GM20000 (cell line): ENCODE results near the gene PNMA8B.

Source experiments
- DNase-seq: peaks from one replicate; pipeline ENCODE4 v3.0.0; 2012; ENCODE audit warnings: low spot score
- TF ChIP-seq, protein P1 (sequence below): IDR thresholded peaks from 2 replicates; pipeline ENCODE4 v1.5.1; 2012; ENCODE audit warnings: mild to moderate bottlenecking, control low read depth; ENCODE audit errors: extremely low read depth, missing control alignments

PNMA8B gene

DNA sequence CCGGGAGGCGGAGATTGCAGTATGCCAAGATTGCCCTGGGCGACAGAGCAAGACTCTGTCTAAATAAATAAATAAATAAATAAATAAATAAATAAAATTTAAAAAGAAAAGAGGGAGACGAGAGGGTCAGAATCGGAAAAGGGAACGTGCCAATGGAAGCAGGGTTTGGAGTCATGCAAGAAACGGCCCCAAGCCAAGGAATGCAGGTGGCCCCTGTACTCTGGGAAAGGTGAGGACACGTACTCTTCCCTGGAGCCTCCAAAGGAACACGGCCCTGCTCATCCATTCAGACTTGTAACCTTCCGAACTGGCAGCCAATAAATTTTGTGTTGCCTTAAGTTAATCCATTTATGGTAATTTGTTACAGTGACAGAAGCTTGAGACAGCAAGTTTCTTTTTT is 47.1 kb downstream of the PNMA8B start:
- DNase-seq, result no peak
- TF ChIP-seq, protein P1, sequence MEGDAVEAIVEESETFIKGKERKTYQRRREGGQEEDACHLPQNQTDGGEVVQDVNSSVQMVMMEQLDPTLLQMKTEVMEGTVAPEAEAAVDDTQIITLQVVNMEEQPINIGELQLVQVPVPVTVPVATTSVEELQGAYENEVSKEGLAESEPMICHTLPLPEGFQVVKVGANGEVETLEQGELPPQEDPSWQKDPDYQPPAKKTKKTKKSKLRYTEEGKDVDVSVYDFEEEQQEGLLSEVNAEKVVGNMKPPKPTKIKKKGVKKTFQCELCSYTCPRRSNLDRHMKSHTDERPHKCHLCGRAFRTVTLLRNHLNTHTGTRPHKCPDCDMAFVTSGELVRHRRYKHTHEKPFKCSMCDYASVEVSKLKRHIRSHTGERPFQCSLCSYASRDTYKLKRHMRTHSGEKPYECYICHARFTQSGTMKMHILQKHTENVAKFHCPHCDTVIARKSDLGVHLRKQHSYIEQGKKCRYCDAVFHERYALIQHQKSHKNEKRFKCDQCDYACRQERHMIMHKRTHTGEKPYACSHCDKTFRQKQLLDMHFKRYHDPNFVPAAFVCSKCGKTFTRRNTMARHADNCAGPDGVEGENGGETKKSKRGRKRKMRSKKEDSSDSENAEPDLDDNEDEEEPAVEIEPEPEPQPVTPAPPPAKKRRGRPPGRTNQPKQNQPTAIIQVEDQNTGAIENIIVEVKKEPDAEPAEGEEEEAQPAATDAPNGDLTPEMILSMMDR, result no peak

GRCh38 chr19:46447824-46448223 is 47.8 kb downstream of the PNMA8B start:
- DNase-seq, result no peak

DNA sequence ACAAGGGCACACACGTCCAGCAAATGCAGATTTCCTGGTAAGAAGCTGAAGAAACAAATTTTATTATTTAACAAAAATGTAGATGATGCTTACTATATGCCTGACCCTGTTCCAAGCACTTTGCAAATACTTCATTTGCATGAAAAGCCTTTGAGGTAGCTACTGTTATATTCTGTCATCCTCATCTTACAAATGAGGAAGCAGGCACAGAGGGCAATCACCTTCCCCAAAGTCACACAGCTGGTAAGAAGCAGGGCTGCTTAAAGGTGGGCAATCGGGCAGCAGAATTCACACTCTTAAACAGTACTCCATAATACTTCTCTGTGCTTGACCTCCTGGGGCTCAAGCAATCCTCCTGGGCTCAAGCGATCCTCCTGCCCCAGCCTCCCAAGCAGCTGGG is 48.7 kb downstream of the PNMA8B start:
- TF ChIP-seq, protein P1, result no peak
- DNase-seq, result no peak

More at GRCh38 chr19:46447824-46448223, 47.8 kb downstream of the PNMA8B start:
- TF ChIP-seq, protein P1, result no peak

GRCh38 chr19:46446021-46446420 is 49.6 kb downstream of the PNMA8B start:
- DNase-seq, result no peak
- TF ChIP-seq, protein P1, result no peak

DNA sequence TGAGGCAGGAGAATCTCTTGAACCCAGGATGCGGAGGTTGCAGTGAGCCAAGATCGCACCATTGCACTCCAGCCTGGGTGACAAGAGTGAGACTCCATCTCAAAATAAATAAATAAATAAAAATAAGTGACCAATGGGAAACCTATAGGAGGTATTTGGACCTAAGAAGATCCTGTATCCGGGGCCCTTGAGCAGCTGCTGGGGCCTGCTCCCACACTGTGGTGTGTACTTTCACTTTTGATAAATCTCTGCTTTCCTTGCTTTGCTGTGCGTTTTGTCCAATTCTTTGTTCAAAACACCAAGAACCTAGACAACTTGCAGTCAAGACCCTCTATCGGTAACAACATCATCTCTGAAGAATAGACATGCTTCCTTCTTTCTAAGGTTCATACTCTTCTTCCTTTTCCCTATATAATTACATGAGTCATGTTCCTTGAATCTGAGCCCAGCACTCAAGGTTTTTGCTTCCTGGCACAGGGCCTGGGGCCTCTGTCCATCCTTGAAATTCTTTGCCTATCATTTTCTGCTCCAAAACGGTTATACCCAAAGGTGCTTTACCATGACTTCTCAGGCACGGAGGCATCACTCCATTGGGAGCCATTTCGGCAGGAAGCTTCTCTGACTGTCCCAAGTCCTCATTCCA is 52.7 kb downstream of the PNMA8B start:
- TF ChIP-seq, protein P1, result no peak
- no peak for DNase-seq

DNA sequence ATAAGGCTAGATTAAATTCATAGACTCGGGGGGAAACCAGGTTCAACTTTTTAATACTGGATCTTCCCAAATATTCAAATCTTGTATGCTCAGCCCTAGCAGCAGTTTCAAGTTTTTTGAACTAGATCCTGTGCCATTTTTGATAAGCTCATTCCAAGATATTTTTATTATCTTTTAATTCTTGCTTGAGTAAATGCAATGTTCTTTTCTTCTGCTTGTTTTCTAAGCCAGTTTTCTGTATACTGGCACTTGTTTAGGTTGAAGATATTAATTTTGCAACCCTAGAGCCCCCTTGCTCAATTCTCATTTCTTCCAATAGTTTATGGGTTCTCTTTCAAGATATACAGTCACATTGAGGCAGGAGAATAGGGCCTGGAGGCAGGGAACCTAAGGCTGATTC is 53.8 kb downstream of the PNMA8B start:
- no peak for DNase-seq
- TF ChIP-seq, protein P1, result no peak
